Progenitor cell of endocrine pancreas (in vitro differentiated cells): Measurements from ENCODE around the gene SETDB2. TPM values are rescaled to one million over a fixed set of nuclear protein-coding genes. Genes with fewer than 3 reads are reported as not detected.

Experiments used
- DNase-seq: peaks from one replicate; pipeline ENCODE4 v3.0.0; 2021; ENCODE audit warnings: low spot score; ENCODE audit not compliant: unreplicated experiment
- H3K27ac Mint-ChIP-seq: 2 replicates; pipeline ENCODE4 v1.8.0; 2021; ENCODE audit warnings: mild to moderate bottlenecking, moderate library complexity, mixed read lengths
- H3K27me3 Mint-ChIP-seq: 2 replicates; pipeline ENCODE4 v1.8.0; 2021; ENCODE audit warnings: mixed read lengths
- H3K36me3 Mint-ChIP-seq: 2 replicates; pipeline ENCODE4 v1.8.0; 2022; ENCODE audit warnings: mixed read lengths; ENCODE audit not compliant: insufficient read depth
- H3K4me1 Mint-ChIP-seq: 2 replicates; pipeline ENCODE4 v1.8.0; 2021; ENCODE audit warnings: low read depth, mixed read lengths
- H3K4me3 Mint-ChIP-seq: 2 replicates; pipeline ENCODE4 v1.8.0; 2021; ENCODE audit warnings: low read depth, mild to moderate bottlenecking, moderate library complexity, mixed read lengths
- H3K9me3 Mint-ChIP-seq: 2 replicates; pipeline ENCODE4 v1.8.0; 2021; ENCODE audit warnings: low read depth, mixed read lengths
- total RNA-seq: library from RNA; stranded (reverse); gene quantifications from 2 replicates; pipeline ENCODE4 v1.2.1, GENCODE V29; 2021
- TF ChIP-seq, protein P1 (sequence below): fragments of 200-600 bp; sonication (generic); IDR thresholded peaks from one replicate; pipeline ENCODE4 v1.5.0; 2021; ENCODE audit warnings: antibody characterized with exemption, mild to moderate bottlenecking; ENCODE audit not compliant: unreplicated experiment

SETDB2 gene
- total RNA-seq, 1 donor from 2014 or later: 11.5 TPM

DNA sequence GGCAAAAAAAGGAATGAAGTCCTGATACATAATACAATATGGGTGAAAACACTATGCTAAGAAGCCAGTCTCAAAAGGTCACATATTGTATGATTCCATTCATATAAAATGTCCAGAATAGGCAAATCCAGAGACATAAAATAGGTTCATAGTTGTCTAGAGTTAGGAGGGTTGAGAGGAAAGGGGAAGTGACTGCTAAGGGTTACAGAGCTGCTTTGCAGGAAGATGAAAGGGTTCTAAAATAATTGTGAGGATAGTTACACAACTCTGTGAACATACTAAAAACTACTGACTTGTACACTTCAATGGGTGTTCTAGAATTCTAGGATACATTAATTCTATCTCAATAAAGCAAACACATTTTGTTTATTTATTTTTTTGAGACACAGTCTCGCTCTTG is 25.9 kb upstream of the SETDB2 start:
- Mint-ChIP-seq H3K4me3 (no peak overlapping the region), H3K27ac (no peak overlapping the region), H3K9me3 (no peaks in the 10 kb centered on the region), H3K4me1 (peaks cover 1% of the 10 kb centered on the region), H3K36me3 (no peaks in the 10 kb centered on the region), H3K27me3 (no peaks in the 10 kb centered on the region)
- DNase-seq: no peak
- TF ChIP-seq, protein P1, sequence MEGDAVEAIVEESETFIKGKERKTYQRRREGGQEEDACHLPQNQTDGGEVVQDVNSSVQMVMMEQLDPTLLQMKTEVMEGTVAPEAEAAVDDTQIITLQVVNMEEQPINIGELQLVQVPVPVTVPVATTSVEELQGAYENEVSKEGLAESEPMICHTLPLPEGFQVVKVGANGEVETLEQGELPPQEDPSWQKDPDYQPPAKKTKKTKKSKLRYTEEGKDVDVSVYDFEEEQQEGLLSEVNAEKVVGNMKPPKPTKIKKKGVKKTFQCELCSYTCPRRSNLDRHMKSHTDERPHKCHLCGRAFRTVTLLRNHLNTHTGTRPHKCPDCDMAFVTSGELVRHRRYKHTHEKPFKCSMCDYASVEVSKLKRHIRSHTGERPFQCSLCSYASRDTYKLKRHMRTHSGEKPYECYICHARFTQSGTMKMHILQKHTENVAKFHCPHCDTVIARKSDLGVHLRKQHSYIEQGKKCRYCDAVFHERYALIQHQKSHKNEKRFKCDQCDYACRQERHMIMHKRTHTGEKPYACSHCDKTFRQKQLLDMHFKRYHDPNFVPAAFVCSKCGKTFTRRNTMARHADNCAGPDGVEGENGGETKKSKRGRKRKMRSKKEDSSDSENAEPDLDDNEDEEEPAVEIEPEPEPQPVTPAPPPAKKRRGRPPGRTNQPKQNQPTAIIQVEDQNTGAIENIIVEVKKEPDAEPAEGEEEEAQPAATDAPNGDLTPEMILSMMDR: no peak

DNA sequence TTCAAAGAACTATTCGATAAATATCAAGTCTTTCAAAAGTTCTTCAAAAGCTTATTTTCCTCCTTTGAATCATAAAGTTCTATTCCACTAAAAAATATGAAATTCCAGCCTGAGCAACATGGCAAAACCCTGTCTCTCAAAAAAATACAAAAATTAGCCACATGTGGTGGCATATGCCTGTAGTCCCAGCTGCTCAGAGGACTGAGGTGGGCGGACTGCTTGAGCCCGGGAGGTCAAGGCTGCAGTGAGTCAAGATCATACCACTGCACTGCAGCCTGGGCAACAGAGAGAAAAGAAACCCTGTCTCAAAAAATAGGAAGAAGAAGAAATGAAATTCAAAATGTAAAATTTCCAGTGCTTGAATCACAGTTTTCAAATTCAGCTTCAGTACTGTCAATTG is 24.8 kb upstream of the SETDB2 start:
- Mint-ChIP-seq H3K4me1 (peaks cover 1% of the 10 kb centered on the region), H3K9me3 (no peaks in the 10 kb centered on the region), H3K27ac (no peak overlapping the region), H3K27me3 (no peaks in the 10 kb centered on the region), H3K4me3 (no peak overlapping the region), H3K36me3 (no peaks in the 10 kb centered on the region)
- TF ChIP-seq, protein P1: no peak
- DNase-seq: no peak

DNA sequence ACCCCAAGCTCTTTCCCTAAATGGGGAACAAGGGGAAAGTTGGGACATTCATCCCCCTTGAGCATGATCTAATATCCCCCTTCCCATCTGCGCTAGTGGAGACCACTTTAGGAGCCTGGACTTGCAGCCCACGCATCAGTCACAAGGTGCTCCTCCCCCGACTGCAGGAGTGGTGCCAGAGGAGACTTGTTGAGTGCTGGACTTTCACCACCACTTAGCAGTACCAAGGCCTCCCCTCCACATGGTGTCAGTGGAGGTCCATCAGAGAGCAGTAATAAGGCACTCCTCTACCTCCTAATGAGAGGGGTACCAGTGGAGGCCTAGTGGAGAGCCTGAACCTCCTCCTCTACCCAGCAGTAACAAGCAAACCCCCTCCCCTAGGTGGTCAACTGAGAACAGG is 22.7 kb upstream of the SETDB2 start:
- Mint-ChIP-seq H3K4me3 (no peak overlapping the region), H3K36me3 (no peaks in the 10 kb centered on the region), H3K27ac (no peak overlapping the region), H3K9me3 (no peaks in the 10 kb centered on the region), H3K4me1 (peaks cover 1% of the 10 kb centered on the region), H3K27me3 (no peaks in the 10 kb centered on the region)
- TF ChIP-seq, protein P1: no peak
- no peak for DNase-seq

DNA sequence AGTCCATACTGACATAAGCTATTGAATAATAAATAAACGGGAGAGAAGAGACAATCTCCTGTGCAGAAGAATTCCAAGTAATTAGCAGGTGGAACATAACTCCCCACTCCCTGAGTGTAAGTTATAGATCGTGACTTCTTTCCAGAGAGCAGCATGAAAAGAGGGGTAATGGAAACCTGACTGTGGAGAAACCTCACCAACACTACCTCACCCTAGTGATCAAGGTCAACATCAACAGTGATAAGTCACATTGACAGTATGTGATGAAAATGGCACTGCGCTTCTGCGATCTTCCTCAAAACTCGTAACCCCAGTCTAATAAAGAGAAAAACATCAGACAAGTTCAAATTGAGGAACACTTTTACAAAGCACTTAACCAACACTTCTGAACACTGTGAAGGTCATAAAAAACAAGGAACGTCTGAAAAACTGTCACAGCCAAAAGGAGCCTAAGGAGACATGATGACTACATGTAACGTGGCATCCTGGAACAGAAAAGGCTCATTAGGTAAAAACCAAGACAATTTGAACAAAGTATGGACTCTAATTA is 20.0 kb upstream of the SETDB2 start:
- H3K27me3 Mint-ChIP-seq: no peaks in the 10 kb centered on the region
- no peak overlapping the region for H3K4me3 Mint-ChIP-seq
- no peaks in the 10 kb centered on the region for H3K9me3 Mint-ChIP-seq
- peaks cover 5% of the 10 kb centered on the region for H3K36me3 Mint-ChIP-seq
- TF ChIP-seq, protein P1: no peak
- H3K4me1 Mint-ChIP-seq: peaks cover 1% of the 10 kb centered on the region
- H3K27ac Mint-ChIP-seq: no peak overlapping the region
- no peak for DNase-seq

DNA sequence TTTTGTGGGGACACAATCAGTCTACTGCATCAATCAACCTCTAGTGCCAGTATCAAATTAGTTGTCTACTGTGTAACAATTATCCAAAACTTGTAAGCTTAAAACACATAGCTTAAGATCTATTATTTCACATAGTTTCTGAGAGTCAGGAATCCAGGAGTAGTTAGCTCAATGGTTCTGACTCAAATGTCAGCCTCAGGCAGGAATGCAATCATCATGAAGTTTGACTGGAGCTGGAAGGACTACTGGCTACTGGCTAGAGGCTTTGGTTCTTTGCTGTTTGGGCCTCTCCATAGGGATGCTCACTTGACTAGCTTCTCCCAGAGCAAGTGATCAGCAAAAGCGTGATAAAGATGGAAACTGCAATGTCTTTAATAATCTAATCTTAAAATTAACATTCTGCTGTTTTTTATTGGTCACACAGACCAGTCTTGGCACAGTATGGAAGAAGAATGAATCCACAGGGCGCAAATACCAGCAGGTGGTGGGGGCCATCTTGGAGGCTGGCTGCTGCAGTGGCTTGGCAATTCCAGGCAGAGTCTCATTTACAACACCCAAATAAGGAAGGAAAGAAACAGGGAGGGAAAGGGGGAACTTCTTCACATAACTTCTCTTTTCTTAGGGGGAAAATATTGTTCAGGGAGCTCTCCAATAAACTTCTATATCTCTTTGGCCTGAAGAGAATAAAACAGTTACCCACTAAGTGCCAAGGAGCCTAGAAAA is 15.9 kb upstream of the SETDB2 start:
- Mint-ChIP-seq H3K4me1 (no peaks in the 10 kb centered on the region), H3K27ac (no peak overlapping the region), H3K36me3 (peaks cover 5% of the 10 kb centered on the region), H3K4me3 (no peak overlapping the region), H3K27me3 (no peaks in the 10 kb centered on the region), H3K9me3 (no peaks in the 10 kb centered on the region)
- TF ChIP-seq, protein P1: no peak
- no peak for DNase-seq
